NCI-H2196 (cell line): ENCODE measurements around the gene LRRFIP2.
"Not testable (repeated sequence)": the region's sequence is repeated elsewhere in the genome, so short reads cannot be mapped to it uniquely, and the experiment has no call there.

Experiments
- DNase-seq: peaks from one replicate; lab custom pipeline; 2025; ENCODE audit not compliant: unreplicated experiment; lab: John Stamatoyannopoulos, UW

LRRFIP2 gene

GRCh38 chr3:37189109-37189508 is 14.7 kb upstream of the LRRFIP2 start:
- no peak for DNase-seq

- DNase-seq, result no peak
Observed at GRCh38 chr3:37183976-37184375, 9.6 kb upstream of the LRRFIP2 start.

GRCh38 chr3:37183375-37183831 is 9.0 kb upstream of the LRRFIP2 start:
- no peak for DNase-seq

DNA sequence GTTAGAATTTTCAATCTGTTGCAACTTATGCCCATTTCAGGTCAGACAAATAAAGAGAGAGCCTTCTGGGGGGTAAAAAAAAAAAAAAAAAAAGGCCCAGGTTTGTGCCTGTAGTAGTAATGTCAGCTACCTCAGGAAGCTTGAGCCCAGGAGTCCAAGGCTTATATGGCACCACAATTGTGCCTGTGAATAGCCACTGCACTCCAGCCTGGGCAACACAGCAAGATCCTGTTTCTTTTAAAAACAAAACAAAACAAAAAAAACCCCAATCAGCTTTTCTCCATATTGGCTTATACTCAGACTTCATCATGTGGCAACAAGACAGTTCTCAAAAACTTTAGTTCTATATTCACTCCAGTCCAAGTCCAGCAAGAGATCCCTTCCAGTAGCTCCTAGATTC is 8.4 kb upstream of the LRRFIP2 start:
- DNase-seq, result no peak

DNA sequence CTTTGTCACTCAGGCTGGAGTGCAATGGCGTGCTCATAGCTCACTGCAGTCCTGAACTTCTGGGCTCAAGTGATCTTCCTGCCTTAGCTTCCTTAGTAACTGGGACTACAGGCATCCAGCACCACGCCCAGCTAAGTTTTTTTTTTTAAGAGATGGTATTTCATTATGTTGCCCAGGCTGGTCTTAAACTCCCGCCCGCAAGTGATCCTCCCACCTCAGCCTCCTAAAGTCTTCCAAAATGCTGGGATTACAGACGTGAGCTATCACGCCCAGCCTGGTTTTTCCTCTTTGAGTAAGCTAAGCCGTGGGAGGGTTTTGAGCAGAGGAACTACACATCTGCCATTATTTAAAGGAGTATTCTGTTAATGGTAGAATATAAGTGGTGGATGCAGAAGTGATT is 7.4 kb upstream of the LRRFIP2 start:
- no peak for DNase-seq

GRCh38 chr3:37179144-37179967 is 5.0 kb upstream of the LRRFIP2 start:
- DNase-seq, result no peak

DNA sequence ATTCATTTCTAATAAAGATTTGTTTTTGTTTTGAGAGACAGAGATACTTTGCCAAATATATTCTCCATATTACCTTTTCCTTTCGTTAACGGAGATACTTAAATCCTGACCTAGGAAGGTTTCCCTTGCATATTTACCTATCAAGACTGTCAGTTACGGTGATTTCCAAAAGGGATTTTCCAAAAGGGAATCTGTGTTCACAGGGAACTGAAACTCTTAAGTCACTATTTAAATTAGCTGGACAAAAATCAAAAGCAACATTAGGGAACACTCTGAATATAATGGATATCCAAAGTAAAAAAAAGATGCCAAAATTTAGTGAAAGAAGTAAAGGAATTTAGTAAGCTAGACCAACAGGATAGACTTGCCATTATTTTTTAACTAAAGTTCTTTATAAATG is 576 bp downstream of the LRRFIP2 start:
- no peak for DNase-seq

DNA sequence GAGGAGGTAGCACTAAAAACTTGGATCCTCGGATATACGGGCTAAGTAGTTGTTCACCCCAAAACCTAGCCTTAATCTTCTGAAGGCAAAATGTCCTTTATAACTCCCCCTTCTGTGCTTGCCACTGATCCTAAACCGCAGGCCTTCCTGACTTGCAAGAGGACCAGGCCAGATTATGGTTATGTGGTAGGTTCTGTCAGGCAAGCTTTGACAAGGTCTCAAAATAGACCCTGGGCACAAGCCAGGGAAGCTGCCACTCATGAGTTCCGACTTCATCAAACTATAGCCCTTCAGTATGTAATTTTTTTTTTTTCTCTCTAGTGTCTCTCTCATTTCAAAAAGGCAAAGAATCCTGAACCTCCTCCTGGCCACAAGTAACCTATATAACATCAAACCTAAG is 3.2 kb downstream of the LRRFIP2 start:
- no peak for DNase-seq

DNA sequence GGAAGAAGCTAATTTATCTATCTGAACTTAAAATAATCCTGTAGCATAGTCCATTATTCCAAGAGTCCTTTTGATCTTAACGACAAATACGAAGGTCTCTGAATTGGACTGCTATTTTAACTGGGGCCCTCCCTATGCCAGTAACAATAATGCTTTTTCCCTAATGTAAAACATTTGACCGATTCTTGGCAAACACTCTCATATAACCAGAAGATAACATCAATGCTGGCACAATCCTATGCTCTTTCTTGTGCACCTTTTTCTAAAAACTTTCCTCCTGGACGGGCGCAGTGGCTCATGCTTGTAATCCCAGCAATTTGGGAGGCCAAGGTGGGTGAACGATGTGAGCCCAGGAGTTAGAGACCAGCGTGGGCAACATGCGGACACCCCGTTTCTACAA is 3.9 kb downstream of the LRRFIP2 start:
- no peak for DNase-seq

DNA sequence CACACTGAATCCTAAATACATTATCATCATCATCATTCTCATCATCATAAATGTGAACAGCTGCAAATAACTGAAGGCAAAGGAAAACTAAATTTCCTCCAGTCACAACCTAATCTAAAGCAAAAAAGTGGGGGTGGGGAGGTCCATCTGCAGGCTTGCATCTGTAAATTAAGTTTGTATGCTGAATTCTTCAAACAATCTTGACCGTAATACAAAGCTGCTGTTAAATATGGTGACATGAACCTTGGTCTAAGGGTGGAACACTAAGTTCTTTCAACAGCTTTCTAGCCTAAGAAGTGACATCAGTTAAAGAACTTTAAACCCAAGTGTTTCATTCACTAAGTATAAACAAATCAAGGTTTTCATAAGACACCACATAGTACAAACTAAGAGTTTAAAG is 4.3 kb downstream of the LRRFIP2 start:
- no peak for DNase-seq

DNA sequence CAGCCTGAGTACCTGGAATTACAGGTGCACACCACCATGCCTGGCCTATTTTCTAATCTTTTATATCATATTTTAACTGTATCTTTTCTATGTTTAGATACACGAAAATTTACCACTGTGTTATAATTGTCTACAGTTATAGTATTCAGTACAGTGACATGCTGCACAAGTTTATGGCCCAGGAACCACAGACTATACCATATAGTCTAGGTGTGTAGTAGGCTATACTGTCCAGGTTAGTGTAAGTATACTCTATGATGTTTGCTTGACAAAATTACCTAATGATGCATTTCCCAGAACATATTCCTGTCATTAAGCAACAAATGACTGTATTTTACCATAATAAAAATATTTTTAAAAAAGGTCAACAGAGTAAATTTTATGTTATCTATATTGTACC is 5.5 kb downstream of the LRRFIP2 start:
- no peak for DNase-seq

GRCh38 chr3:37163262-37164015 is 10.9 kb downstream of the LRRFIP2 start:
- DNase-seq, result no peak

GRCh38 chr3:37162501-37163245 is 11.7 kb downstream of the LRRFIP2 start:
- DNase-seq, result no peak

GRCh38 chr3:37161351-37161750 is 13.0 kb downstream of the LRRFIP2 start:
- DNase-seq, result no peak

- DNase-seq, result no peak
Observed at GRCh38 chr3:37155782-37156181, 18.6 kb downstream of the LRRFIP2 start.

DNA sequence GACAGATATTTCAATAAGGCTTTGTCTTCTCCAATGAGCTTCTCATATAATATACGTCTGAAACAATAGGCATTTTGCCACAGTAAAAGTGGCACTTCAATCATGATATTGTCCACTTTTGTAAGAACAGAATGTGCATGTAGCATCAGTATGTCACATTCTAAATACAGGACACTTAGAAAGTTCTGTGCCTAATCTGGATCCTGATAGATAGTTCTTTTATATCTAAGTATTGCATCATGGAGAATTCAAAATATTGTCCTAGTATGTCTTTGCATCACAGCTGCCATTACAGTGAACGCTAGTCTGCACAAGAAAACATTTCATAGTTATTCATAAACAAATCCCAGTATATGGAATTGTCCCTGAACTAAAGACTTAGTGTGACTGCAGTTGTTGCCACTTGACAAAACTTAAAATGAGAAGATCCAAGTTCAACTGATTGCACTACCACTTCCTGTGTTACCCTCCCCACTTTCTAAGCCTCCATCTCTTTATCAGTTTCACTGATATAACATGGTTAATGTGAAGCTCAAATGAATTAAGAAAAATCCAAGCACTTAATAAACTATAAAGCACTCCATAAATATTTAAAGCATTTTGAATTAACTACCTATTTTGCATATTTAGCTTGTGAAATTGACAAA is 19.6 kb downstream of the LRRFIP2 start:
- DNase-seq, result no peak

- no peak for DNase-seq
Observed at GRCh38 chr3:37150621-37151020, 23.8 kb downstream of the LRRFIP2 start.

DNA sequence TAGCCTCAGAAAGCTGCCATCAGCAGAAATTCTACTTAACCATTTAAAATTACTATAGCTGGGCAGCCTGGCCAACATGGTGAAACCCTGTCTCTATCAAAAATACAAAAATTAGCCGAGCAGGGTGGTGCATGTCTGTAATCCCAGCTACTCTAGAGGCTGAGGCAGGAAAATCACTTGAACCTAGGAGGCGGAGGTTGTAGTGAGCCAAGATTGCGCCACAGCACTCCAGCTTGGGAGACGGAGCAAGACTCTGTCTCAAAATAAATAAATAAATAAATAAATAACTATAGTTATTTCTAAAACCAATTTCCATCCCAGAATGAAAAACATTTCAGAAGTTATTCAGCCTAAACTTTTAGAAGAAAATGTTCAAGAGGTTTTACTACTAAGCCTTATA is 25.1 kb downstream of the LRRFIP2 start:
- DNase-seq, result no peak

GRCh38 chr3:37148208-37148607 is 26.2 kb downstream of the LRRFIP2 start:
- DNase-seq, result no peak

- DNase-seq, result no peak
Observed at GRCh38 chr3:37147666-37148065, 26.7 kb downstream of the LRRFIP2 start.

DNA sequence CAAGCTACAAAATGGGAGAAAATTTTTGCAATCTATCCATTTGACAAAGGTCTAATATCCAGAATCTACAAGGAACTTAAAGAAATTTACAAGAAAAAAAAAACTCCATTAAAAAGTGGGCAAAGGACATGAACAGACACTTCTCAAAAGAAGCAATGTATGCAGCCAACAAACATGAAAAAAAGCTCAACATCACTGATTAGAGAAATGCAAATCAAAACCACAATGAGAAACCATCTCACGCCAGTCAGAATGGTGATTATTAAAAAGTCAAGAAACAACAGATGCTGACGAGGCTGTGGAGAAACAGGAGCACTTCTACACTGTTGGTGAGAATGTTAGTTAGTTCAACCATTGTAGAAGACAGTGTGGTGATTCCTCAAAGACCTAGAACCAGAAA is 27.5 kb downstream of the LRRFIP2 start:
- DNase-seq, result not testable (repeated sequence)
